ENCODE data around the gene SPTSSB.

The SPTSSB gene

GRCh38 chr3:161406594-161407555 lies 35.6 kb upstream of the SPTSSB start:
- H4K20me1 ChIP-seq (ENCODE audit: control insufficient read depth, insufficient read depth, low read depth, low read length) = no peaks in the 10 kb centered on the region
- H3F3A ChIP-seq (ENCODE audit: control insufficient read depth, insufficient read depth) = no peaks in the 10 kb centered on the region
- no peak overlapping the region for H3K4me2 ChIP-seq (ENCODE audit: low read length)
- H3K9me2 ChIP-seq (replicated peaks; ENCODE audit: control insufficient read depth, low read length) = no peaks in the 10 kb centered on the region
- no peaks in the 10 kb centered on the region; the same call in 1 of the 2 replicates for H3K27me3 ChIP-seq (ENCODE audit: control insufficient read depth, low read length)
- H3K9me3 ChIP-seq (ENCODE audit: control insufficient read depth, insufficient read depth, low read length) = no peaks in the 10 kb centered on the region
- no peaks in the 10 kb centered on the region; the same call in 1 of the 2 replicates for H3K79me2 ChIP-seq (ENCODE audit: control insufficient read depth, low read length)
- no peak overlapping the region for H3K4me3 ChIP-seq (ENCODE audit: low read length)
- no peak overlapping the region for H3K27ac ChIP-seq (ENCODE audit: low read depth, low read length)
- TF ChIP-seq, protein P1, sequence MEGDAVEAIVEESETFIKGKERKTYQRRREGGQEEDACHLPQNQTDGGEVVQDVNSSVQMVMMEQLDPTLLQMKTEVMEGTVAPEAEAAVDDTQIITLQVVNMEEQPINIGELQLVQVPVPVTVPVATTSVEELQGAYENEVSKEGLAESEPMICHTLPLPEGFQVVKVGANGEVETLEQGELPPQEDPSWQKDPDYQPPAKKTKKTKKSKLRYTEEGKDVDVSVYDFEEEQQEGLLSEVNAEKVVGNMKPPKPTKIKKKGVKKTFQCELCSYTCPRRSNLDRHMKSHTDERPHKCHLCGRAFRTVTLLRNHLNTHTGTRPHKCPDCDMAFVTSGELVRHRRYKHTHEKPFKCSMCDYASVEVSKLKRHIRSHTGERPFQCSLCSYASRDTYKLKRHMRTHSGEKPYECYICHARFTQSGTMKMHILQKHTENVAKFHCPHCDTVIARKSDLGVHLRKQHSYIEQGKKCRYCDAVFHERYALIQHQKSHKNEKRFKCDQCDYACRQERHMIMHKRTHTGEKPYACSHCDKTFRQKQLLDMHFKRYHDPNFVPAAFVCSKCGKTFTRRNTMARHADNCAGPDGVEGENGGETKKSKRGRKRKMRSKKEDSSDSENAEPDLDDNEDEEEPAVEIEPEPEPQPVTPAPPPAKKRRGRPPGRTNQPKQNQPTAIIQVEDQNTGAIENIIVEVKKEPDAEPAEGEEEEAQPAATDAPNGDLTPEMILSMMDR (IDR thresholded peaks at IDR 0.05; ENCODE audit: low read depth, low read length, poor library complexity, severe bottlenecking) = no peak
- TF ChIP-seq EZH2phosphoT487 (IDR thresholded peaks at IDR 0.05; ENCODE audit: borderline replicate concordance, low read length) = no peak
- H3K36me3 ChIP-seq (ENCODE audit: control insufficient read depth, low read length) = no peaks in the 10 kb centered on the region
- no peaks in the 10 kb centered on the region for H3K4me1 ChIP-seq (ENCODE audit: control insufficient read depth, low read length)

- no peaks in the 10 kb centered on the region for H3F3A ChIP-seq (ENCODE audit: control insufficient read depth, insufficient read depth)
- no peaks in the 10 kb centered on the region; the same call in 1 of the 2 replicates for H3K27me3 ChIP-seq (ENCODE audit: control insufficient read depth, low read length)
- H3K9me2 ChIP-seq (replicated peaks; ENCODE audit: control insufficient read depth, low read length) = no peaks in the 10 kb centered on the region
- H3K27ac ChIP-seq (ENCODE audit: low read depth, low read length) = no peak overlapping the region
- no peaks in the 10 kb centered on the region for H4K20me1 ChIP-seq (ENCODE audit: control insufficient read depth, insufficient read depth, low read depth, low read length)
- TF ChIP-seq EZH2phosphoT487 (IDR thresholded peaks at IDR 0.05; ENCODE audit: borderline replicate concordance, low read length) = no peak
- TF ChIP-seq, protein P1 (IDR thresholded peaks at IDR 0.05; ENCODE audit: low read depth, low read length, poor library complexity, severe bottlenecking) = no peak
- no peak overlapping the region for H3K4me2 ChIP-seq (ENCODE audit: low read length)
- H3K36me3 ChIP-seq (ENCODE audit: control insufficient read depth, low read length) = no peaks in the 10 kb centered on the region
- no peak overlapping the region for H3K4me3 ChIP-seq (ENCODE audit: low read length)
- no peaks in the 10 kb centered on the region for H3K9me3 ChIP-seq (ENCODE audit: control insufficient read depth, insufficient read depth, low read length)
- H3K79me2 ChIP-seq (ENCODE audit: control insufficient read depth, low read length) = no peaks in the 10 kb centered on the region
- no peaks in the 10 kb centered on the region for H3K4me1 ChIP-seq (ENCODE audit: control insufficient read depth, low read length)
These were observed 34.5 kb upstream of the SPTSSB start for GRCh38 chr3:161405836-161406235.

DNA sequence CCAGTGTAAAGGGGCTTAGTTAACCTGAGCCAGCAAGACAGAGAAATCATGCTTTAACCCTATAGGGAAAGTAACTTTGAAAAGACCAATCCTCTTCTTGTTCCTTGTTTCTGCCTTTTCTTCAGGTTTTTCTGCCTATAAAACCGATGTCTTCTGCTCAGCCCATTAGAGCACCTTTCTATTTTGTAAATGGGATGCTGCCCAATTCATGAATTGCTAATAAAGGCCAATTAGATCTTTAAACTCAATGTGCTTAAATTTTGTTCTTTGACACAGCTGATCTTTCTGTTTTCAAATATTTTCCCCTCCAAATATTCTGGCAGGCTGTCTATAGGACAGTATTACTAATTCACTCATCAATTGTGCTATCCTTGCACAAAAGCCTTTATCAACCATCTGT lies 33.8 kb upstream of the SPTSSB start:
- Histone ChIP-seq H3K4me3 (ENCODE audit: low read length) (no peak overlapping the region), H3K9me2 (replicated peaks; ENCODE audit: control insufficient read depth, low read length) (no peaks in the 10 kb centered on the region), H3K4me2 (ENCODE audit: low read length) (no peak overlapping the region), H3K36me3 (ENCODE audit: control insufficient read depth, low read length) (no peaks in the 10 kb centered on the region), H3F3A (ENCODE audit: control insufficient read depth, insufficient read depth) (no peaks in the 10 kb centered on the region), H3K4me1 (ENCODE audit: control insufficient read depth, low read length) (no peaks in the 10 kb centered on the region), H3K79me2 (ENCODE audit: control insufficient read depth, low read length) (no peaks in the 10 kb centered on the region), H3K27ac (ENCODE audit: low read depth, low read length) (no peak overlapping the region), H3K27me3 (ENCODE audit: control insufficient read depth, low read length) (no peaks in the 10 kb centered on the region; the same call in 1 of the 2 replicates), H3K9me3 (ENCODE audit: control insufficient read depth, insufficient read depth, low read length) (no peaks in the 10 kb centered on the region), H4K20me1 (ENCODE audit: control insufficient read depth, insufficient read depth, low read depth, low read length) (no peaks in the 10 kb centered on the region)
- TF ChIP-seq, protein P1 (IDR thresholded peaks at IDR 0.05; ENCODE audit: low read depth, low read length, poor library complexity, severe bottlenecking) = no peak
- TF ChIP-seq EZH2phosphoT487 (IDR thresholded peaks at IDR 0.05; ENCODE audit: borderline replicate concordance, low read length) = no peak

Measured in DOHH2 (cell line).